Neural progenitor cell (in vitro differentiated cells): ENCODE measurements around the gene SEMA5B. TPM values are rescaled to one million over a fixed set of nuclear protein-coding genes. Genes with fewer than 3 reads are reported as not detected.

Source experiments
- DNase-seq: peaks from one replicate; pipeline ENCODE4 v3.0.0-alpha.2; 2016; ENCODE audit warnings: low spot score
- H2AFZ ChIP-seq: fragments of 200-600 bp; sonication (generic); replicated peaks from 2 replicates; pipeline ENCODE4 v1.6.1; 2016; ENCODE audit warnings: antibody characterized with exemption
- H3F3A ChIP-seq: fragments of 200-600 bp; sonication (generic); 2 replicates; pipeline ENCODE4 v1.6.1; 2016; ENCODE audit warnings: antibody characterized with exemption, low read depth
- H3K27ac ChIP-seq: fragments of 200-600 bp; sonication (generic); 2 replicates; pipeline ENCODE4 v1.5.1; 2016; ENCODE audit warnings: mild to moderate bottlenecking
- H3K27me3 ChIP-seq: fragments of 200-600 bp; sonication (generic); 2 replicates; pipeline ENCODE4 v1.6.1; 2016; ENCODE audit warnings: mild to moderate bottlenecking, moderate library complexity
- H3K36me3 ChIP-seq: fragments of 200-600 bp; sonication (generic); 2 replicates; pipeline ENCODE4 v1.5.1; 2016
- H3K4me1 ChIP-seq: fragments of 200-600 bp; sonication (generic); 2 replicates; pipeline ENCODE4 v1.6.1; 2016; ENCODE audit warnings: mixed run types
- H3K4me2 ChIP-seq: fragments of 200-600 bp; sonication (generic); 2 replicates; pipeline ENCODE4 v1.6.1; 2016
- H3K4me3 ChIP-seq: fragments of 200-600 bp; sonication (generic); 2 replicates; pipeline ENCODE4 v1.5.1; 2016
- H3K79me2 ChIP-seq: fragments of 200-600 bp; sonication (generic); 2 replicates; pipeline ENCODE4 v1.6.1; 2016; ENCODE audit warnings: low read depth
- H3K9ac ChIP-seq: fragments of 200-600 bp; sonication (generic); 2 replicates; pipeline ENCODE4 v1.6.1; 2016
- H3K9me3 ChIP-seq: fragments of 200-600 bp; sonication (generic); 2 replicates; pipeline ENCODE4 v1.5.1; 2016; ENCODE audit warnings: low read depth
- H4K20me1 ChIP-seq: fragments of 200-600 bp; sonication (generic); 2 replicates; pipeline ENCODE4 v1.6.1; 2016; ENCODE audit warnings: low read depth
- H3K27ac Mint-ChIP-seq: 3 replicates; pipeline ENCODE4 v1.8.0; 2021; ENCODE audit warnings: mixed read lengths
- H3K27me3 Mint-ChIP-seq: 2 replicates; pipeline ENCODE4 v1.8.0; 2022; ENCODE audit warnings: low read depth, mild to moderate bottlenecking, inconsistent platforms, moderate library complexity, mixed read lengths; ENCODE audit not compliant: insufficient read depth
- H3K36me3 Mint-ChIP-seq: 3 replicates; pipeline ENCODE4 v1.8.0; 2021; ENCODE audit warnings: mixed read lengths
- H3K4me1 Mint-ChIP-seq: 3 replicates; pipeline ENCODE4 v1.8.0; 2021; ENCODE audit warnings: mixed read lengths
- H3K4me3 Mint-ChIP-seq: 3 replicates; pipeline ENCODE4 v1.8.0; 2021; ENCODE audit warnings: mild to moderate bottlenecking, moderate library complexity, mixed read lengths
- H3K9me3 Mint-ChIP-seq: 3 replicates; pipeline ENCODE4 v1.8.0; 2020; ENCODE audit warnings: mixed read lengths
- CTCF ChIP-seq: fragments of 200-600 bp; sonication (generic); IDR thresholded peaks from 2 replicates; pipeline ENCODE4 v1.5.1; 2017; ENCODE audit warnings: antibody characterized with exemption, mild to moderate bottlenecking
- EZH2 ChIP-seq: fragments of 200-600 bp; sonication (generic); IDR thresholded peaks from 2 replicates; pipeline ENCODE4 v1.6.1; 2017; ENCODE audit warnings: antibody characterized with exemption, mild to moderate bottlenecking, moderate library complexity
- EZH2phosphoT487 ChIP-seq: fragments of 200-600 bp; sonication (generic); IDR thresholded peaks from 2 replicates; pipeline ENCODE4 v1.6.1; 2017; ENCODE audit warnings: antibody characterized with exemption
- total RNA-seq: library from RNA; depleted of rRNA; stranded (reverse); fragments of >200 nt; gene quantifications from 2 replicates; pipeline ENCODE4 v1.2.3, GENCODE V29; 2015; ENCODE audit warnings: low replicate concordance

SEMA5B gene
- total RNA-seq, 1 donor from 2014 or later, result 10.1 TPM

- Histone ChIP-seq H3K36me3 (no peaks in the 10 kb centered on the region), H3K4me3 (no peak overlapping the region), H3K9ac (no peak overlapping the region), H3K27ac (no peak overlapping the region), H3K27me3 (no peaks in the 10 kb centered on the region), H3K4me2 (no peak overlapping the region), H3F3A (peaks cover 9% of the 10 kb centered on the region), H2AFZ (no peak overlapping the region), H4K20me1 (no peaks in the 10 kb centered on the region), H3K9me3 (no peaks in the 10 kb centered on the region), H3K4me1 (peaks cover 16% of the 10 kb centered on the region), H3K79me2 (no peaks in the 10 kb centered on the region)
- Mint-ChIP-seq H3K4me3 (no peak overlapping the region), H3K27ac (peak overlapping the region; percentile 39), H3K4me1 (peaks cover 22% of the 10 kb centered on the region), H3K9me3 (peaks cover 2% of the 10 kb centered on the region), H3K36me3 (no peaks in the 10 kb centered on the region), H3K27me3 (peaks cover 3% of the 10 kb centered on the region)
- DNase-seq, result no peak
- TF ChIP-seq EZH2 (no peak), CTCF (no peak), EZH2phosphoT487 (no peak)
Observed at GRCh38 chr3:122892118-122892960, 135.2 kb downstream of the SEMA5B start.

- Mint-ChIP-seq H3K27ac (no peak overlapping the region), H3K36me3 (no peaks in the 10 kb centered on the region), H3K9me3 (peaks cover 2% of the 10 kb centered on the region), H3K27me3 (peaks cover 2% of the 10 kb centered on the region), H3K4me3 (no peak overlapping the region), H3K4me1 (peaks cover 22% of the 10 kb centered on the region)
- DNase-seq, result no peak
- Histone ChIP-seq H3K27me3 (no peaks in the 10 kb centered on the region), H3K36me3 (no peaks in the 10 kb centered on the region), H4K20me1 (no peaks in the 10 kb centered on the region), H3K4me3 (no peak overlapping the region), H3K4me1 (peaks cover 16% of the 10 kb centered on the region), H3K9me3 (no peaks in the 10 kb centered on the region), H2AFZ (no peak overlapping the region), H3K27ac (no peak overlapping the region), H3K9ac (no peak overlapping the region), H3K79me2 (no peaks in the 10 kb centered on the region), H3K4me2 (no peak overlapping the region), H3F3A (peaks cover 9% of the 10 kb centered on the region)
- TF ChIP-seq EZH2 (no peak), EZH2phosphoT487 (no peak), CTCF (no peak)
Observed at GRCh38 chr3:122890720-122891220, 136.8 kb downstream of the SEMA5B start.

- peaks cover 9% of the 10 kb centered on the region for H3F3A ChIP-seq
Observed at GRCh38 chr3:122890077-122890719, 137.4 kb downstream of the SEMA5B start.

More at GRCh38 chr3:122890077-122890719, 137.4 kb downstream of the SEMA5B start:
- Histone ChIP-seq H4K20me1 (no peaks in the 10 kb centered on the region), H3K9ac (no peak overlapping the region), H3K4me3 (no peak overlapping the region), H2AFZ (no peak overlapping the region), H3K79me2 (no peaks in the 10 kb centered on the region), H3K27me3 (no peaks in the 10 kb centered on the region), H3K9me3 (no peaks in the 10 kb centered on the region), H3K36me3 (no peaks in the 10 kb centered on the region), H3K27ac (peak overlapping the region; percentile 61), H3K4me2 (peak overlapping the region; percentile 51), H3K4me1 (peaks cover 16% of the 10 kb centered on the region)
- no peak overlapping the region for H3K27ac Mint-ChIP-seq
- H3K36me3 Mint-ChIP-seq, result no peaks in the 10 kb centered on the region
- peaks cover 22% of the 10 kb centered on the region for H3K4me1 Mint-ChIP-seq
- H3K4me3 Mint-ChIP-seq, result no peak overlapping the region
- TF ChIP-seq EZH2 (no peak), EZH2phosphoT487 (no peak), CTCF (no peak)
- peaks cover 2% of the 10 kb centered on the region for H3K9me3 Mint-ChIP-seq
- DNase-seq, result peak; percentile 55
- peaks cover 2% of the 10 kb centered on the region for H3K27me3 Mint-ChIP-seq
